CD4-positive, alpha-beta memory T cell (primary cell): ENCODE measurements around the gene SMARCAL1. TPM values are rescaled to one million over a fixed set of nuclear protein-coding genes. Genes with fewer than 3 reads are reported as not detected.

Source experiments
- CTCF ChIA-PET: fragments of 350-600 bp; sonication (Branson Sonifier 250); formaldehyde crosslinking; loops from one replicate; lab custom pipeline; 2021; ENCODE audit warnings: inconsistent platforms; ENCODE audit not compliant: partially characterized antibody; lab: Charles Lee
- POLR2A ChIA-PET: fragments of 350-600 bp; sonication (Branson Sonifier 250); formaldehyde crosslinking; loops from one replicate; lab custom pipeline; 2021; ENCODE audit not compliant: partially characterized antibody; lab: Charles Lee
- DNase-seq, 5 donors: peaks; one replicate each; pipeline versions ENCODE4 v3.0.0 to v3.0.0-alpha.2; 2020 to 2022; ENCODE audit warnings: mixed read lengths in 1 of 5
- H3K27ac ChIP-seq: one replicate; pipeline ENCODE4 v1.7.0; 2013; ENCODE audit warnings: low read depth, low read length
- H3K27me3 ChIP-seq: 2 replicates; pipeline ENCODE4 v1.7.0; 2013; ENCODE audit warnings: mild to moderate bottlenecking, low read length, moderate library complexity; ENCODE audit not compliant: insufficient read depth
- H3K36me3 ChIP-seq: 2 replicates; pipeline ENCODE4 v1.7.0; 2013; ENCODE audit warnings: mild to moderate bottlenecking, low read length, moderate library complexity; ENCODE audit not compliant: insufficient read depth
- H3K4me1 ChIP-seq: 2 replicates; pipeline ENCODE4 v1.7.0; 2013; ENCODE audit warnings: mild to moderate bottlenecking, low read length, moderate library complexity; ENCODE audit not compliant: insufficient read depth
- H3K4me3 ChIP-seq, 2 donors: one replicate each; pipeline ENCODE4 v1.7.0; 2013; ENCODE audit warnings: low read length in 2 of 2, mild to moderate bottlenecking in 1 of 2
- H3K9me3 ChIP-seq, 2 donors: one replicate each; pipeline ENCODE4 v1.7.0; 2013; ENCODE audit warnings: low read length in 2 of 2, control low read depth in 1 of 2; ENCODE audit not compliant: control insufficient read depth in 1 of 2
- H3K27ac Mint-ChIP-seq, 7 donors: one replicate each; pipeline ENCODE4 v1.8.0; 2020 to 2021; ENCODE audit warnings: mixed read lengths in 7 of 7, mild to moderate bottlenecking in 6 of 7, inconsistent platforms in 3 of 7, moderate library complexity in 3 of 7
- H3K27me3 Mint-ChIP-seq, 2 donors: one replicate each; pipeline ENCODE4 v1.8.0; 2020 to 2021; ENCODE audit warnings: mixed read lengths in 2 of 2
- H3K36me3 Mint-ChIP-seq, 2 donors: one replicate each; pipeline ENCODE4 v1.8.0; 2020 to 2021; ENCODE audit warnings: mixed read lengths in 2 of 2, inconsistent platforms in 1 of 2, mild to moderate bottlenecking in 1 of 2
- H3K4me1 Mint-ChIP-seq, 4 donors: one replicate each; pipeline ENCODE4 v1.8.0; 2020 to 2021; ENCODE audit warnings: mixed read lengths in 4 of 4, mild to moderate bottlenecking in 1 of 4
- H3K4me3 Mint-ChIP-seq, 8 donors: one replicate each; pipeline ENCODE4 v1.8.0; 2020 to 2021; ENCODE audit warnings: mixed read lengths in 8 of 8, mild to moderate bottlenecking in 7 of 8, moderate library complexity in 6 of 8, inconsistent platforms in 3 of 8
- H3K9me3 Mint-ChIP-seq, 8 donors: one replicate each; pipeline ENCODE4 v1.8.0; 2020 to 2021; ENCODE audit warnings: mixed read lengths in 8 of 8, mild to moderate bottlenecking in 5 of 8, inconsistent platforms in 3 of 8, moderate library complexity in 1 of 8
- intact Hi-C: fragments of 100-400 bp; cut with micrococcal nuclease; formaldehyde crosslinking; loops from one replicate; pipeline ENCODE4 v1.15.1; 2023
- polyA plus RNA-seq, 2 donors: library from polyadenylated mRNA; unstranded; fragments of 300-500 nt; fragmentation: Illumina TruSeq; gene quantifications; one replicate each; pipeline ENCODE4 v1.2.3, GENCODE V29; 2021
- total RNA-seq, 2 experiments: library from RNA; stranded (reverse); gene quantifications; one replicate each; pipeline ENCODE4 v1.2.3, GENCODE V29; 2021

SMARCAL1 gene
- total and polyA plus RNA-seq, 4 experiments from 2014 or later: 16.3 to 26.3 (median 24.1) TPM

DNA sequence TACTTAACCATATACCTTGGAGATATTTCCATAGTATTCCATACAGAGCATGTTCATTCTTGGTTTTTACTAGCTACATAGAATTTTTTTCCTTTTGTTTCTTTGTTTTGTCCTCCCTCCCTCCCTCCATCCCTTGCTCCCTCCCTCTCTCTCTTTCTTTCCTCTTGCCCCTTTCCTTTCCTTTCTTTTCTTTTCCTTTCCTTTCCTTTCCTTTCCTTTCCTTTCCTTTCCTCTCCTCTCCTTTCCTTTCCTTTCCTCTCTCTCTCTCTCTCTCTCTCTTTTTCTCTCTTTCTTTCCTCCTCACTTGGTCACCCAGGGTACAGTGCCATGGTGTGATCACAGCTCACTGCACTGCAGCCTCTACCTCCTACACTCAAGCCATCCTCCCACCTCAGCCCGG, 114.7 kb downstream of the SMARCAL1 start:
- H3K4me3 Mint-ChIP-seq: no peak overlapping the region
- no peaks in the 10 kb centered on the region for H3K4me1 ChIP-seq
- H3K27me3 Mint-ChIP-seq: no peaks in the 10 kb centered on the region
- H3K27ac Mint-ChIP-seq: no peak overlapping the region
- intact Hi-C loops: no loop called here
- POLR2A ChIA-PET: no interaction called here
- no peaks in the 10 kb centered on the region for H3K9me3 ChIP-seq
- no peak for DNase-seq
- H3K4me3 ChIP-seq: no peak overlapping the region
- H3K27me3 ChIP-seq: no peaks in the 10 kb centered on the region
- H3K4me1 Mint-ChIP-seq: no peaks in the 10 kb centered on the region
- H3K36me3 Mint-ChIP-seq: no peaks in the 10 kb centered on the region
- H3K36me3 ChIP-seq: no peaks in the 10 kb centered on the region
- H3K9me3 Mint-ChIP-seq: no peaks in the 10 kb centered on the region
- CTCF ChIA-PET: interaction anchor here (1.0 kb wide), 1 partner anchor 9 kb away, joined by 3 read pairs; no protein-coding TSS in a partner anchor
- H3K27ac ChIP-seq: no peak overlapping the region

- ChIA-PET POLR2A (no interaction called here), CTCF (no interaction called here)
- H3K36me3 Mint-ChIP-seq: no peaks in the 10 kb centered on the region
- H3K27ac ChIP-seq: no peak overlapping the region
- no peaks in the 10 kb centered on the region for H3K27me3 ChIP-seq
- no peak overlapping the region for H3K4me3 ChIP-seq
- no peak for DNase-seq
- H3K9me3 Mint-ChIP-seq: no peaks in the 10 kb centered on the region
- no peaks in the 10 kb centered on the region for H3K9me3 ChIP-seq
- no peaks in the 10 kb centered on the region for H3K4me1 ChIP-seq
- H3K27me3 Mint-ChIP-seq: no peaks in the 10 kb centered on the region
- H3K4me1 Mint-ChIP-seq: no peaks in the 10 kb centered on the region
- H3K36me3 ChIP-seq: no peaks in the 10 kb centered on the region
- H3K27ac Mint-ChIP-seq: no peak overlapping the region
- intact Hi-C loops: no loop called here
- no peak overlapping the region for H3K4me3 Mint-ChIP-seq
Observed at GRCh38 chr2:216527600-216527999, 115.3 kb downstream of the SMARCAL1 start.

DNA sequence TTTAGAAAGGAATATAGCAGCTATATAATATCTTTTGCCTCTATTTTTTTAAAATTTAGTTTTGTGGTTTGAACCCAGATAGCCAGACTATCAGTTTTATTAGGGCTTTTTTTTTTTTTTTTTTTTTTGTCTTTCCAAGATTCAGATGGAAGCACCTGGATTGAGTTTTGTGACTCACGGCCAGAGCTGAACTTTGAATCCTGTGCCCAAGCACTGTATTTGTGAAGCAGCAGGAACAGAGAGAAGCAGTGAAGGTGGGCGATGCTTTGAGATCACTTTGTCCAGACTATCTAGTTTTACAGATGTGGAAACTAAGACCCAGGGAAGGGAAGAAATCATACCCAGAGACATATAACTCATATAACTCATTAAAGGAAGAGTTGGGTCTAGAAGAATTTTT, 120.3 kb downstream of the SMARCAL1 start:
- no peaks in the 10 kb centered on the region for H3K4me1 Mint-ChIP-seq
- no peaks in the 10 kb centered on the region for H3K4me1 ChIP-seq
- H3K27me3 Mint-ChIP-seq: peaks cover 0 to 7% of the 10 kb centered on the region in 2 donors
- no peaks in the 10 kb centered on the region for H3K36me3 Mint-ChIP-seq
- H3K27ac Mint-ChIP-seq: no peak overlapping the region
- H3K9me3 Mint-ChIP-seq: no peaks in the 10 kb centered on the region
- H3K4me3 ChIP-seq: no peak overlapping the region
- DNase-seq: no peak
- POLR2A ChIA-PET: no interaction called here
- H3K27me3 ChIP-seq: no peaks in the 10 kb centered on the region
- H3K36me3 ChIP-seq: no peaks in the 10 kb centered on the region
- H3K9me3 ChIP-seq: no peaks in the 10 kb centered on the region
- no peak overlapping the region for H3K27ac ChIP-seq
- intact Hi-C loops: no loop called here
- H3K4me3 Mint-ChIP-seq: no peak overlapping the region
- CTCF ChIA-PET: interaction anchor here (1.0 to 1.2 kb wide), 2 partner anchors 13 to 15 kb away, joined by 3 read pairs; no protein-coding TSS in a partner anchor

Other genes with a start within 250 kb of the SMARCAL1 start
- gene MARCHF4, start 40.0 kb upstream of the SMARCAL1 start, total RNA-seq: not detected
- gene MARCHF4, start 40.0 kb upstream of the SMARCAL1 start, polyA plus RNA-seq: not detected
- gene RPL37A, start 86.4 kb downstream of the SMARCAL1 start, total RNA-seq: 1,000 to 10,000 TPM; 3,034 to 3,213 TPM
- 1,000 to 10,000 TPM; 1,713 to 3,751 TPM for gene RPL37A, start 86.4 kb downstream of the SMARCAL1 start, polyA plus RNA-seq
- not detected for gene IGFBP2, start 220.9 kb downstream of the SMARCAL1 start, total RNA-seq
- gene IGFBP2, start 220.9 kb downstream of the SMARCAL1 start, polyA plus RNA-seq: not detected